GM12878 (cell line): ENCODE measurements around the gene NKTR. TPM values are rescaled to one million over a fixed set of nuclear protein-coding genes. Genes with fewer than 3 reads are reported as not detected.

ENCODE experiments used
- ATAC-seq: fragments of 200-7000 bp; cut with Tn5 transposase; 3 replicates; pipeline ENCODE4 v1.9.1; 2020; ENCODE audit warnings: mild to moderate bottlenecking, moderate library complexity
- BruUV-seq: library from RNA; stranded (reverse); fragments of 400-500 nt; replicated peaks from 2 replicates; lab custom pipeline; 2021; lab: Mats Ljungman, UMichigan
- CTCF ChIA-PET: fragments of 300-600 bp; sonication (Branson Sonifier 250); formaldehyde crosslinking; extraction: SDS; loops from one replicate; lab custom pipeline; 2021; ENCODE audit warnings: inconsistent platforms; lab: Yijun Ruan, JAX
- POLR2A ChIA-PET: fragments of 350-600 bp; formaldehyde crosslinking; extraction: SDS; loops from one replicate; lab custom pipeline; 2021; ENCODE audit warnings: inconsistent platforms; lab: Charles Lee
- RAD21 ChIA-PET: fragments of 300-600 bp; sonication (Branson Sonifier 250); formaldehyde crosslinking; loops from one replicate; lab custom pipeline; 2023; ENCODE audit warnings: antibody characterized with exemption; ENCODE audit not compliant: unreplicated experiment; lab: Charles Lee
- SMC1A ChIA-PET: fragments of 300-600 bp; sonication (Branson Sonifier 250); formaldehyde crosslinking; loops from one replicate; lab custom pipeline; 2023; ENCODE audit not compliant: unreplicated experiment, uncharacterized antibody; lab: Charles Lee
- DNase-seq: peaks from one replicate; pipeline ENCODE4 v3.0.0-alpha.2; 2011; ENCODE audit warnings: low read depth, low spot score
- FAIRE-seq: peaks from 3 replicates; lab custom pipeline; 2011; peaks lifted over from hg19 to GRCh38; lab: Jason Lieb, UNC
- H2AFZ ChIP-seq: 2 replicates; pipeline ENCODE4 v1.6.0; 2011; ENCODE audit warnings: low read depth, low read length, control low read depth; ENCODE audit not compliant: control insufficient read depth
- H3K27ac ChIP-seq: 2 replicates; pipeline ENCODE4 v1.5.1; 2011; ENCODE audit warnings: control low read depth; ENCODE audit not compliant: control insufficient read depth, insufficient read depth
- H3K27me3 ChIP-seq, 2 experiments: replicated peaks in 1 of 2; 2 replicates each; pipeline versions ENCODE4 v1.6.0 to v1.6.1; 2011; ENCODE audit warnings: low read length in 1 of 2; ENCODE audit not compliant: control insufficient read depth in 2 of 2, insufficient read depth in 2 of 2
- H3K36me3 ChIP-seq, 2 experiments: 2 replicates each; pipeline ENCODE4 v1.5.1; 2011; ENCODE audit warnings: low read length in 1 of 2; ENCODE audit not compliant: control insufficient read depth in 2 of 2, insufficient read depth in 2 of 2
- H3K4me1 ChIP-seq: 2 replicates; pipeline ENCODE4 v1.6.1; 2011; ENCODE audit warnings: mild to moderate bottlenecking, low read length, moderate library complexity, mixed read lengths; ENCODE audit not compliant: control insufficient read depth, insufficient read depth
- H3K4me2 ChIP-seq: 2 replicates; pipeline ENCODE4 v1.6.0; 2011; ENCODE audit warnings: control low read depth; ENCODE audit not compliant: control insufficient read depth, insufficient read depth
- H3K4me3 ChIP-seq: fragments of 200-600 bp; sonication (generic); 2 replicates; pipeline ENCODE4 v1.5.1; 2016
- H3K79me2 ChIP-seq: 2 replicates; pipeline ENCODE4 v1.6.0; 2011; ENCODE audit warnings: low read length; ENCODE audit not compliant: control insufficient read depth, insufficient read depth
- H3K9ac ChIP-seq: 2 replicates; pipeline ENCODE4 v1.8.0; 2011; ENCODE audit warnings: low read length, control low read depth, mixed read lengths; ENCODE audit not compliant: control insufficient read depth, insufficient read depth
- H3K9me3 ChIP-seq: replicated peaks from 3 replicates; pipeline ENCODE4 v1.5.1; 2011; ENCODE audit warnings: mild to moderate bottlenecking, low read length; ENCODE audit not compliant: control insufficient read depth, insufficient read depth
- H4K20me1 ChIP-seq: 2 replicates; pipeline ENCODE4 v1.6.0; 2011; ENCODE audit not compliant: control insufficient read depth, insufficient read depth
- BACH1 ChIP-seq: fragments of 450-650 bp; IDR thresholded peaks from 2 replicates; pipeline ENCODE4 v1.6.1; 2017; ENCODE audit warnings: mild to moderate bottlenecking, borderline replicate concordance
- BHLHE40 ChIP-seq, 2 experiments: fragments of 450-650 bp in 1 of 2; IDR thresholded peaks; 2 replicates each; pipeline ENCODE4 v1.6.1; 2011 to 2017; ENCODE audit warnings: low read depth in 2 of 2, borderline replicate concordance in 1 of 2, improper control_type of control experiment in 1 of 2, low read length in 1 of 2, mild to moderate bottlenecking in 1 of 2
- CBX5 ChIP-seq: sonication (generic); IDR thresholded peaks from 2 replicates; pipeline ENCODE4 v1.6.1; 2016; ENCODE audit warnings: low read depth, moderate library complexity, mild to moderate bottlenecking, inconsistent platforms
- CEBPB ChIP-seq, 2 experiments: fragments of 150-350 bp in 1 of 2; IDR thresholded peaks; 2 replicates each; pipeline ENCODE4 v1.6.1; 2012 to 2014; ENCODE audit warnings: low read depth in 2 of 2, low read length in 2 of 2, borderline replicate concordance in 1 of 2, inconsistent platforms in 1 of 2
- E2F8 ChIP-seq: fragments of 450-650 bp; IDR thresholded peaks from 2 replicates; pipeline ENCODE4 v1.6.1; 2018; ENCODE audit warnings: mild to moderate bottlenecking, low read depth, moderate library complexity; ENCODE audit not compliant: partially characterized antibody
- EED ChIP-seq: sonication (generic); IDR thresholded peaks from 2 replicates; pipeline ENCODE4 v1.6.1; 2016; ENCODE audit warnings: antibody characterized with exemption, low read depth
- FOS ChIP-seq: IDR thresholded peaks from 3 replicates; pipeline ENCODE4 v1.6.1; 2011; ENCODE audit warnings: borderline replicate concordance; ENCODE audit not compliant: insufficient read length; ENCODE audit errors: extremely low read depth
- FOXM1 ChIP-seq: IDR thresholded peaks from 2 replicates; pipeline ENCODE4 v1.6.1; 2012; ENCODE audit warnings: low read depth, mild to moderate bottlenecking, inconsistent platforms, low read length, moderate library complexity
- MLLT1 ChIP-seq: fragments of 450-650 bp; IDR thresholded peaks from 2 replicates; pipeline ENCODE4 v1.6.1; 2016; ENCODE audit warnings: mild to moderate bottlenecking
- NR2C1 ChIP-seq: fragments of 450-650 bp; IDR thresholded peaks from 2 replicates; pipeline ENCODE4 v1.6.1; 2017; ENCODE audit warnings: antibody characterized with exemption, mild to moderate bottlenecking, moderate library complexity
- POLR2A ChIP-seq: IDR thresholded peaks from 2 replicates; pipeline ENCODE4 v1.6.1; 2011; ENCODE audit warnings: low read depth, mild to moderate bottlenecking, low read length
- PRDM15 ChIP-seq: fragments of 450-650 bp; formaldehyde crosslinking; IDR thresholded peaks from 2 replicates; pipeline ENCODE4 v1.4.0; 2020; ENCODE audit warnings: mild to moderate bottlenecking, moderate library complexity
- RB1 ChIP-seq: fragments of 450-650 bp; formaldehyde crosslinking; IDR thresholded peaks from 2 replicates; pipeline ENCODE4 v1.6.1; 2017; ENCODE audit warnings: mild to moderate bottlenecking, borderline replicate concordance
- SMAD5 ChIP-seq: IDR thresholded peaks from 2 replicates; pipeline ENCODE4 v1.6.1; 2016; ENCODE audit warnings: antibody characterized with exemption, low read depth
- SP1 ChIP-seq: IDR thresholded peaks from one replicate; pipeline ENCODE4 v1.6.1; 2011; ENCODE audit warnings: low read depth, low read length
- TCF3 ChIP-seq: IDR thresholded peaks from 2 replicates; pipeline ENCODE4 v1.6.1; 2012; ENCODE audit warnings: low read depth, mild to moderate bottlenecking, low read length, borderline replicate concordance; ENCODE audit not compliant: insufficient read depth
- ZZZ3 ChIP-seq: IDR thresholded peaks from 2 replicates; pipeline ENCODE4 v1.6.1; 2011; ENCODE audit warnings: low read depth; ENCODE audit not compliant: control insufficient read depth, insufficient read length
- WGBS: methylation state at CpG from one replicate; pipeline ENCODE4 v1.1.6; 2016; ENCODE audit warnings: low lambda C conversion rate; ENCODE audit not compliant: insufficient replicate concordance, insufficient coverage; ENCODE audit errors: missing lambda C conversion rate; 5-methylcytosine and 5-hydroxymethylcytosine counted together
- in situ Hi-C: fragments of 300-500 bp; cut with MboI; formaldehyde crosslinking; loops from 9 replicates; pipeline ENCODE4 v1.14.3; 2018; ENCODE audit warnings: mixed read lengths
- intact Hi-C: fragments of 100-400 bp; cut with micrococcal nuclease; formaldehyde crosslinking; loops from one replicate; pipeline ENCODE4 v1.14.2; 2022; ENCODE audit not compliant: unreplicated experiment
- polyA plus RNA-seq, 11 experiments: library from polyadenylated mRNA; depleted of rRNA in 4 of 11; unstranded in 6 of 11; stranded (reverse) in 5 of 11; fragments of >200 nt; fragmentation: Nextera tagmentation in 4 of 11; fragmentation: Illumina TruSeq in 1 of 11; extraction: Ambion mirVana in 4 of 11; extraction: Trizol in 1 of 11; gene quantifications; 1 replicate in 1 of 11; 2 replicates in 10 of 11; pipeline versions ENCODE4 v1.2.1 to v1.2.3, GENCODE V29; 2011 to 2016; ENCODE audit warnings: inconsistent platforms in 2 of 11, missing spikeins in 2 of 11, low read depth in 1 of 11
- total RNA-seq, 4 experiments: library from RNA; depleted of rRNA in 3 of 4; stranded (reverse); fragments of >200 nt in 3 of 4; fragmentation: Illumina TruSeq in 1 of 4; extraction: Trizol in 1 of 4; gene quantifications; 2 replicates each; pipeline versions ENCODE4 v1.2.1 to v1.2.3, GENCODE V29; 2013 to 2021

Gene NKTR
- total and polyA plus RNA-seq, 10 of the 15 experiments (the other 5 are each of a cell fraction or from before 2014, with no cell fraction given), result 15.3 to 91.9 (median 55.3) TPM

- ChIA-PET POLR2A (no interaction called here), RAD21 (no interaction called here), CTCF (no interaction called here), SMC1A (no interaction called here)
- BruUV-seq, result no TSS peak
- Histone ChIP-seq H3K9ac (no peak overlapping the region), H3K4me3 (no peak overlapping the region), H3K27me3 (no peaks in the 10 kb centered on the region), H3K4me2 (no peak overlapping the region), H3K4me1 (no peaks in the 10 kb centered on the region), H2AFZ (no peak overlapping the region), H3K79me2 (no peaks in the 10 kb centered on the region), H3K27ac (no peak overlapping the region), H4K20me1 (no peaks in the 10 kb centered on the region), H3K9me3 (no peaks in the 10 kb centered on the region; the same call in 1 of the 3 replicates), H3K36me3 (no peaks in the 10 kb centered on the region)
- in situ Hi-C loops (no loop called here), intact Hi-C loops (no loop called here)
- ATAC-seq, result no peak
- WGBS, result 0% methylated on average over 1 of the region's 1 CpG
- no peak for DNase-seq
- FAIRE-seq, result no peak
- TF ChIP-seq SMAD5 (no peak), MLLT1 (no peak), CBX5 (no peak), PRDM15 (CRISPR knock-in tag) (no peak), RB1 (no peak), ZZZ3 (no peak), FOS (no peak), TCF3 (no peak), EED (no peak), E2F8 (no peak), FOXM1 (no peak), SP1 (no peak), POLR2A (no peak), CEBPB (IDR thresholded peaks at IDR 0.05; ENCODE audit: borderline replicate concordance in 1 of 2, low read depth in 2 of 2, low read length in 2 of 2) (no peak), BACH1 (no peak), BHLHE40 (IDR thresholded peaks at IDR 0.05; ENCODE audit: borderline replicate concordance in 1 of 2, low read depth in 2 of 2, low read length in 1 of 2) (no peak), NR2C1 (no peak)
These were observed 72.0 kb downstream of the NKTR start for GRCh38 chr3:42672515-42672914.
